Activated CD8-positive, alpha-beta memory T cell treated with anti-CD3 and anti-CD28 coated beads for 48 hours (primary cell): Measurements from ENCODE around the gene NUBP2.
"Not testable (repeated sequence)": the region's sequence is repeated elsewhere in the genome, so short reads cannot be mapped to it uniquely, and the experiment has no call there.

ENCODE experiments used
- DNase-seq, 3 experiments: peaks; one replicate each; pipeline ENCODE4 v3.0.0-alpha.2; 2020; ENCODE audit warnings: low read depth in 2 of 3, low spot score in 2 of 3

NUBP2 gene

DNA sequence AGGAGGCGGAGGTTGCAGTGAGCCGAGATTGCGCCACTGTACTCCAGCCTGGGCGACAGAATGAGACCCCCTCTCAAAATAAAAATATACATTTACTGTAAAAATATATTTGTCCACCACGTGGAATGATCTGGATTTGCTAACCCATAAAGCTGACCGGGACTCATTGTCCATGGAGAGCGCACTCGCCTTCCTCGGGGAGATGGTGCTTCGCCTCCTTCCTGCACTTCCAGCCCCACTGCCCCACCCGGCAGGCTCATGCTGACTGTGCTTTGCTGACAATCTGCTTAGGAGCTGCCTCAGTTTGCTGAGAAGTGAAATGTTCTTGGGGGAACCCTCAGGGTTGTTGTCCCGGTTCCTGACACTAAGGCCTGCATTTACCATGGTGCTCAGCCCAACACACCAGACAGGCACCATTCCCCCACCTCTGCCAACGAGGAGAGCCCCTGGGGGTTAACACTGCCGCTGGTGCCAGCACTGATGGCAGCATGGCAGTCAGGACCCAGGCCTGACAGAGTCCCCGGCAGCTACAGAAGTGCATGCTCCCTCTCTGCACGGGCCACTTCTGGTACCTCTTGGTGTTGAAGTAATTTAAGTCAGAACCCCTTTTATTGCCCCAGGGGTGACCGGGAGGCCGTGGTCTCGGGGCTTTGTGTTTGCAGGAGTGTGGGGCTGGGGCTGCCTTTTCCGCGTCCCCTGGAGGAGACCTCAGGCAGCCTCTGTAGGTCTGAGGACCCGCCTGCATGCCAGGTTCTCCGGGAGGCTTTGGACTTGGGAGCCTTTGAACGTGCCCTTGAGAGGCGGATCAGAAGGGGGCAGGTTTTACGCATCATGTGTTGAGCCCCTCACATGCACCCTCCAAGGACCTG lies 2.5 kb downstream of the NUBP2 start:
- DNase-seq, result no peak

DNA sequence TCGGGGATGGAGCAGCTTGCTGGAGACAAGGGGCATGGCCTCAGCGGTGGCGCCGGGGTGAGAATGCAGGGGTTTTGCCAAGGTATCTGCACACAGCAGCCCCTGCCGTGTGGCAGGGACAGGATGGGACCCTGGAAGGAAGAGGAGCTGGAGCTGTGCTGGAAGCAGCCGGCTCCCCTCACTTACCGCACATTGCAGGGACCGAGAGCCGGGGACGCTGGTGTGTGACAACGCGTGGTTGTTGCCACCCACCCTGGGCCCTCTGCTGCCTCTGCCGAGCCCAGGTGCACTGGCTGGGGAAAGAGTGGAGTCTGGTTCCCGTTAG lies 3.0 kb downstream of the NUBP2 start:
- no peak for DNase-seq

DNA sequence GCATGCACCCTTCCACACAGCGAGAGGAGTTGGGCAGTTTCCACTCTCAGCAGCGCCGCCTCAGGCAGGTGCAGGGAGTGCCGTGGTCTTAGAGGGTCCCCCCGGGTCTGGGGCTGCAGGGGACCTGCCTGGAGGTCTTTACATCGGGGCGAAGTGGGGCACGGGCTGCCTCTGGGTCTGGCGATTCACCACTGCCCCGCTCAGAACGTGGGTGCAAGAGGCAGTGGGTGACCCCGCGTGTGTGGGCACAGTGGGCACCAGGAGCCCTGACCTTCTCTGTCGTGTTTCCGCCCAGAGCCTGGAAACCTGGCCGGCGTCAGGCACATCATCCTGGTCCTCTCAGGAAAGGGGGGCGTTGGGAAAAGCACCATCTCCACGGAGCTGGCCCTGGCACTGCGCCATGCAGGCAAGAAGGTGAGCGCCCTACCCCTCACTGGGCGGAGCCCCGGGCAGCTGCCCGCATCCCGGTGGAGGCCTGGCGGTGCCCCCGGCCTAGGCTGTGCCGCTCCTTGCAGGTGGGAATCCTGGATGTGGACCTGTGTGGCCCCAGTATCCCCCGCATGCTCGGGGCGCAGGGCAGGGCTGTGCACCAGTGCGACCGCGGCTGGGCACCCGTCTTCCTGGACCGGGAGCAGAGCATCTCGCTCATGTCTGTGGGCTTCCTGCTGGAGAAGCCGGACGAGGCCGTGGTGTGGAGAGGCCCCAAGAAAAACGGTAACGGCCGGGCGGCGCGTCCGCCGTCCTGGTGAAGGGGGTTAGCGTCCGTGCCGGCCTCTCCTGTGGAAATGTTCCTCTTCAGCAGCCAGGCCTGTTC lies 3.7 kb downstream of the NUBP2 start:
- no peak for DNase-seq

DNA sequence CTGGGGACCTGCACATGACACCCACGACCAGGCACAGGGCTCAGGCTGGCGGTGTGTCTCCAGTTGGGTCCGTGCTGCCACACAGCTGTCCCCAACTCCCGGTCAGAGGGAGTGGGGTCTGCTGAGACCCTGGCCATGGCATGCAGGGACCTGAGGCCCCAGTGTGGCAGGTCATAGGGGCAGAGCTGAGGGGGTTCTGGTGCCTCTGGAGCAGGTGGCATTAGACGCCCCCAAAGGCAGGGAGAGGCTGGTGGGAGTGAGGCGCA lies 4.2 kb downstream of the NUBP2 start:
- no peak for DNase-seq

DNA sequence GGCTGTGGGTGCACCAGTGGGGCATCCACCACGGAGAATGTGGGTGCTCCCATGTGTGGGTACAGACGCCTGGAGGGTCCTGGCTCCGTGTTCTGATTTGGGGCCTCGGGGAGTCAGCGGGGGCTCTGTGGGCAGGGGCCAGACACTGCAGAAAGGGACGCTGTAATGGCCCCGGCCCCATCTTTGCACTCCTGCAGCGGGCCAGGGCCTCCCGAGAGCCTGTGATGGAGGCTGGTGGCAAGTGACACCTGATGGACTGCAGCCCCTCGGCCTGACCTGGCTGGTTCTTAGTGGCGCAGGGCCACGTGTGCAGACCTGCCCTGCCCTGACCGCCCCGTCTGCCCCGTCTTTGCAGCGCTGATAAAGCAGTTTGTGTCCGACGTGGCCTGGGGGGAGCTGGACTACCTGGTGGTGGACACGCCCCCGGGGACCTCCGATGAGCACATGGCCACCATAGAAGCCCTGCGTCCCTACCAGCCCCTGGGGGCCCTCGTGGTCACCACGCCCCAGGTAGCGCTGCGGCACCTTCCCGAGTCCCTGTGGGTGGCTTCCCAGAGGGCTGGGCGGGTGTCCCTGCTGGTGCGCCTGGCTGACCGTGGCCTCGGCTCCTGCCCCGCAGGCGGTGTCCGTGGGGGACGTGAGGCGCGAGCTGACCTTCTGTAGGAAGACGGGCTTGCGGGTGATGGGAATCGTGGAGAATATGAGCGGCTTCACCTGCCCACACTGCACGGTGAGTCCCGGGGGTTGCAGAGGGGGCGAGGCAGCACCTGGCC lies 4.7 kb downstream of the NUBP2 start:
- DNase-seq, result no peak

DNA sequence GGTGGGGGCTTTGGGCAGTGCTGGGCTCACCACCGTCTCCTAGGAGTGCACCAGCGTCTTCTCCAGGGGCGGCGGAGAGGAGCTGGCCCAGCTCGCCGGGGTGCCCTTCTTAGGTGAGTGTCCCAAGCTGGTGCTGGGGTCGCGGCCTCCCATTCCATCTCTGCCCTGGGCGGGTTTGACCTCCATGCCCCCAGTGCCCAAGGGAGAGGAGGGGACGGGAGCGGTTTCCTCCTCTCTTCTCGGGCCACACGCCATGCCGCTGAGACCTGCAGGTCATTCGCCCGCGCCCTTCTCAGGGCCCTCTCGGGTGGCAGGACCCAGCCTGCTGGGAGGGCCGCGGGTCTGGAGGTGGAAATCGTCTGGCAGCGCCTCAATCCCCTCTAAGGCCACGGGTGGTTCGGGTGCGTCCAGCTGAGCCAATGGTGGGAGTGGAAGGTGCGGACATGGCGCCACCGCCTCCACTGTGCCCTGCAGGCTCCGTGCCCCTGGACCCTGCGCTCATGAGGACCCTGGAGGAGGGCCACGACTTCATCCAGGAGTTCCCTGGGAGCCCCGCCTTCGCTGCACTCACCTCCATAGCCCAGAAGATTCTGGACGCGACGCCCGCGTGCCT lies 5.4 kb downstream of the NUBP2 start:
- no peak for DNase-seq

DNA sequence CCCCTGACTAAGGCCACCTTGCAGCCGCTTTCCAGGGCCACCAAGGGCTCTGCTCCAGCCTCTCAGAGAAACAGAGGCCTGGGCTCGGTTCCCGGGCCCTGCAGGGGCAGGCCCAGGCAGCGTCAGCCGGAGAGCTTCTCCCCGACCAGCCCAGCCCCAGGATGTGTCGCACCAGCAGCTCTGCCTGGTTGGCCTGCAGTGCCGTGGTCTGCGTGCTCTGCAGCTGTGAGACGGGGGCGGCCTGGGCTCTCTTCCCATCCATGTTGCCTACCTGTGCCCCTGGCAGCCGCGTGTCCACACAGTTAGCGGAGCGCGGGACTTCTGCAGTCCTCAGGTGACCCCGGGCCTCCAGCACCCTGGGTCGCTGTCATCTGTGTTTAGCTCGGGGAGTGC lies 5.9 kb downstream of the NUBP2 start:
- no peak for DNase-seq

DNA sequence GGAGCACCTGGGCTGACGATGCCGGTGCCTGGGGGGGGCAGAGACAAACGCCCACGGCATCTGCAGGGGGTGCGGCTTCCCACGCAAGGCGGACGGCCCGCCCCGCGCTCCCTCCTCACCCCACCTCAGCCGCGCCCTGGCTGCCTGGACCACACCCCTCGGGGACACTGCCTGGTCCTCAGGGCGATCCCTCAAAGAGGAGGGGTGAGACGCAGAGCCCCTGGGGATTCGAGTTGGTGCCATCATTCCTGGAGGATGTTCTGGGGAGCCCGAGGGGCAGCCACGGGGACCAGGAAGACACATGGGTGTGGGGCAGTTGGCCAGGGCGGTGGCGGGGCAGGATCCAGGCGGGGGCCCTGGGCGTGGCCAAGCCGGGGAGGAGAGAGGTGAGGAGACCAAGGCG lies 6.9 kb downstream of the NUBP2 start:
- no peak for DNase-seq

DNA sequence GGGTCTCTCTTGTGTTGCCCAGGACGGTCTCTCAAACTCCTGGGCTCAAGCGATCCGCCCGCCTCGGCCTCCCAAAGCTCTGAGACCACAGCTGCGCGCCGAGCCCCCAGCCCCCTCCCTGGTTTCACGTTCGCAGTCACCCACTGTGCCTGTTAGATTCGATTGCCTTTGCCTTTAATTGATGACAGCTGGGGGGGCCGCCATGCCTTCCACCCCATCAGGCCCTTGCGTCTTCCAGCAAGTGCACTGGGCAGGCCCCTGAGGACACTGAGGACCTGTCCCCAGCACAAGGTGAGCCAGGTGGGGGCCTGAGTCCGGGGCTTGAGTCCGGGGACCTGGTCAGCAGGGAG lies 7.5 kb downstream of the NUBP2 start:
- DNase-seq, result no peak

DNA sequence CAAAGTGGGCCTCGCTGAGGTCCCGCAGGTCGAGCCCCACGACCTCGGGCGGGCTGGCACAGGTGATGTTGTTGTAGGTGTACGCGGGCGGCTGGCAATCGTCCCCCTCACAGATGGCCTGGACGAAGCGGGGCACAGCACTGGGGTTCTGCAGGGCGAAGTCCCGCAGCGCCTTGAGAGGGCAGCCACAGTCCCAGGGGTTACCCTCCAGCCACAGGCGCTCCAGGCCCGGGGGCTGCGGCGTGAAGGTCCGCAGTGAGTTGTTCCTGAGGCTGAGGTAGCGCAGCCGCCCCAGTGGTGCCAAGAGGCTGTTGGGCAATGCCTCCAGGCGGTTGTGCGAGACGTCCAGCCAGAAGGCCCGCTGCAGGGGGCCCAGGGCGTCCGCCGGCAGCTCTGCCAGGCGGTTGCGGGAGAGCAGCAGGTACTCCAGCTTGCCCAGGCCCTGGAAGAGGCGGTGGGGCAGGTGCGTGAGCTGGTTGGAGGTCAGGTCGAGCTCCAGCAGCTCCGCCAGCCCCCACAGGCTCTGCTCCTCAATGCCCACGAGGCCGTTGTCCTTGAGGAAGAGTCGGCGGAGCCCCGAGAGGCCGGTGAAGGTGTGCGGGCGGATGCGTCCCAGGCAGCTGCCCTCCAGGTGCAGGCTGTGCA lies 8.0 kb downstream of the NUBP2 start:
- DNase-seq, result no peak

DNA sequence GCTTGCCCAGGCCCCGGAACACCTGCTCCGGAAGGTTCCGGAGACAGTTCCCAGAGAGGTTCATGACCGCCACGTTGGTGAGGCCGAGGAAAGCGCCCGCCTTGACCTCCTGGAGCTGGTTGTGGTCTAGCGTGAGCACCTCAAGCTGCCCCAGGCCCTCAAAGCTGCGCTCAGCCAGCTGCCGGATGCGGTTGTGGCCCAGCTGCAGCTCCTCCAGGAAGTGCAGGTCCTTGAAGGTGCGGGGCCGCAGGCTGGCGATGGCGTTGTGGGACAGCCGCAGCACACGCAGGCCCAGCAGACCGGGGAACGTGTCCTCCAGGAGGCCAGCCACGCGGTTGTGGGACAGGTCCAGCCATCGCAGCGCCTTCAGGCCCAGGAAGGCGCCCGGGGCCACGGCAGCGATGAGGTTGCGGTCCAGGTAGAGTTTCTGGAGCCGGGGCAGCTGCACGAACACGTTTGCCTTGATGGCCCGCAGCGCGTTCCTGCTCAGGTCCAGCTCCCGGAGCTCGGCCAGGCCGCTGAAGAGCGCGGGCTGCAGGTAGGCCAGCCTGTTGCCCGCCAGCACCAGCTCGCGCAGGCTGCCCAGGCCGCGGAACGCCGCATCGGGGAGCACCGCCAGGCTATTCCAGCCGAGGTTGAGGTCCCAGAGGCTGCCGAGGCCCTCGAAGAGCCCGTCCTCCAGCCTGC lies 8.6 kb downstream of the NUBP2 start:
- no peak for DNase-seq

DNA sequence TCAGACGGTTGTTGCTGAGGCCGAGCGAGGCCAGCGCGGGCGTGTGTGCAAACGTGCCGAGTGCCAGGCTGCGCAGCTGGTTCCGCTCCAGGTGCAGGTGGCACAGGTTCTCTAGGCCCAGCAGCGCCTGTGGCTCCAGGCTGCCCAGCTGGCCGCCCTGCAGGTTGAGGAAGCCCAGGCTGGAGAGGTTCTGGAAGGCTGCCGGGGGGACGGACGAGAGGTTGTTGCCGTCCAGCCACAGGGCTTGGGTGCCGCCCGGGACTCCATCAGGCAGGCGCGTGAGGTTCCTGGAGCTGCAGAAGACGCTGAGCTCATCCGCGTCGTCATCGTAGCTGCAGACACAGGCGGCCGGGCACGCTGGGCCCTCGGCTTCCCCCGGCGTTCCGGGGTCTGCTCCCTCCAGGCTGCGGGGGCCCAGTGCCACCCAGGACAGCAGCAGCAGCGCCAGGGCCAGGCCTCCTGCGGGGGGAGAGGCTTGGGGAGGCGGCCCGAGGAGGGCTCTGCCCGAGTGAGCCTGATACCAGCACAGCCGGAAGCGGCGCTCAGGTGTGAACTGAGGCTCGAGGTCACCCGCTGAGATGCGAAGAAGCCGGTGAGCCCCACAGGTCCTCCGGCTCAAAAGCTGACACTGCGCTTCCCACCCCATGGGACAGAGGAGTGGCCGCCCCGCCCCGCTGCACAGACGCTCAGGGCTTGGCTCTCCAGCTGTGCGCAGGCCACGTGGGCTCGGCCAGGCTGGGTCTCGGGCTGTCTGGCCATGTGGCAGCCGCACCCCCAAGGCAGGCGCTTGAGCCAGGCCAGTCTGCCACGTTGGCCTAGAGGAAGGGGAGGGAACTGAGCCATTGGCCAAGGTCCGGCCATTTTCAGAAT lies 9.4 kb downstream of the NUBP2 start:
- DNase-seq, result no peak

DNA sequence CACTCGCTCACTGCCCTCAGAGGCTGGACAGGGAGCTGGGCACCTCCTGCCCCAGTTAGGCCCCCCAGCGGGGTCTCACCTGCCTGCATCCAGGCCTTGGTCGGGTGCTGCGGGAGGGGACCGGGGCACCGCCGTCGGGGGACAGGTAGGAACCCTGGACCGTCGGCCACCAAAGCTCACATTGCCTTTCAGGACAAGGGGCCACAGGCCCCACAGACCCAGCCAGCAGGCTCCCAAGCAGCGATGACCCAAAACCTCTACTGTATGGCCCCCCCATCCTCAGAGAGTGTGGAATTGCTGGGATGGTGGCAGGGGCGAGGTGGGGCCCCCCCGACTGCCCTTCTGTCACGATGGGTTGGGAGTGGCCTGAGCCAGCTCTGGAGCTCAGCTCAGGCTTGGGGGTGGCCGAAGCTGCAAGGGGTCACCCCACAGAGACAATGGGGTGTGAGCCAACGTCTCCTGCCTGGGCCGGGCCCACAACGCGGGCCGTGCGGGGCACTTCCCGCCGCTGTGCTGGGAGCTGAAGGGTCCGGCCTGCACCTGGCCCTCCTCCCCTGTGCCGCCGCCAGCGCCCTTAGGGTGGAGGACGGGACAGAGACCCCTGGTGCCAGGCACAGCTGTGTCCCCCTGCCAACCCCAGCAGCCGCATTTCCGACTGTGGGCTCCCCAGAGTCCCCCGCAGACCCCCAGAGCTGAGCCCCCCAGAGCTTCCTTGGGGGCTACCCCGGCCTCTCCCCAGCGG lies 10.2 kb downstream of the NUBP2 start:
- DNase-seq, result no peak

DNA sequence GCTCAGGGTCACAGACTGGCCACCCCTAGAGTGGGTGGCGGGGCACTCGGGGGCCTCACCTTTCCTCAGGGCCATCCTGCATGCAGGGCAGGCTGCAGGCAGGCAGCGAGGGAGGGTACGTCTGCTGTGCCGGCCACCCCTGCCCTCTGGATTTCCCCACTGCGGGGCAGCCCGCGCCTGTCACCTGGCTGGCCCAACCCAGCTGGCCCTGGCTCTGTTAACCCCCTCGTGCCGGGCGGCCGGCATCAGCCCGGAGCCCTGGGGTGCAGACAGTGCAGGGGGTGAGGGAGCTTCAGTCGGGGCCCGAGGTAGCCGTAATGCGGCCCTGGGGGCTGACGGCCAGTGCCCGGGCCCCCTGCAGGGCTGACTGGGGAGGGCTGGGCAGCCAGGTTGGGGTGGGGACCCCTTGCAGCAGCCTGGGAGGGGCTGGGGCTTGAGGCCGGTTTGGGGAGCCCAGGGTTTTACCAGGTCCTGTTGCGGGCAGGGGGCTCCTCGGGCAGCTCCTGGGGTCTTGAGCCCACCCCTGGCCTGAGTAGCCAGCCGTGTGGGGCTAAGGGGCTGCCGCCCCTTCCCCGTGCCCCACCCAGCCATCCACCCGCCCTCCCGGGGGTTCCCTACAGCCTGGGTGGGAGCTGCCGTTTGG lies 10.9 kb downstream of the NUBP2 start, which contains the start of gene IGFALS:
TSS of gene IGFALS (minus strand) at position 128 of the 643 bp plus-strand sequence. CDS start at position 75, 53 bp downstream.
- no peak for DNase-seq

DNA sequence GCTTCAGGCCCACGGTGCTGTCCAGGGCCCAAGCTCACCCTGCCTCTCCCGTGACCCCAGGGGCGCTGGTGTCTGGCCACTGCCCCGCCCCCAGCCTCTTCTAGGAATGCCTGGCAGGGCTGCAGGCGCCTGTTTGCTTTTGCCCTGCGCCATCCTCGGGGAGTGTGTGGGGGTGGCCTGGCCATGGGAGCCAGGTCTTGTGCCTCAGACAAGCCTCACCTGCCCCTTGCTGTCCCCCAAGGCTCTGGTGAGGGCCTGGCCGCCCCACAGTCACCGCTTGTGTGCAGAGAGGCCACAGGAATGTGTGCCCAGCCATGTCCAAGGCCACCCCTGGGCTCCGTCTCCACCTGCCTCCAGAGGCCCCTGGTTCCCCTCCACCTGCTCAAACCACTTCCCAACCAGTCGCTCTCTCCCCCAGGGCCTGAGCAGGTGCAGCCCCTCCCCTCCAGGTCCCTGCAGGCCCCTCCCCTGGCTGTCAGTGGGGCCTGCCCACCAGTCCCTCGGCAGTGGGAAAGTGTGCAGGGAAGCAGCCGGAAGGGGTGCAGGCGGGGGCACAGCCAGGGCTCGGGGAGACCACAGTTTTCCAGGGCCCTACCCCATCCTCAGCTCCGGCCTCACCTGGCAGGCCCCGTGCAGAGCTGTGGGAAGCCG lies 11.6 kb downstream of the NUBP2 start:
- DNase-seq, result no peak

DNA sequence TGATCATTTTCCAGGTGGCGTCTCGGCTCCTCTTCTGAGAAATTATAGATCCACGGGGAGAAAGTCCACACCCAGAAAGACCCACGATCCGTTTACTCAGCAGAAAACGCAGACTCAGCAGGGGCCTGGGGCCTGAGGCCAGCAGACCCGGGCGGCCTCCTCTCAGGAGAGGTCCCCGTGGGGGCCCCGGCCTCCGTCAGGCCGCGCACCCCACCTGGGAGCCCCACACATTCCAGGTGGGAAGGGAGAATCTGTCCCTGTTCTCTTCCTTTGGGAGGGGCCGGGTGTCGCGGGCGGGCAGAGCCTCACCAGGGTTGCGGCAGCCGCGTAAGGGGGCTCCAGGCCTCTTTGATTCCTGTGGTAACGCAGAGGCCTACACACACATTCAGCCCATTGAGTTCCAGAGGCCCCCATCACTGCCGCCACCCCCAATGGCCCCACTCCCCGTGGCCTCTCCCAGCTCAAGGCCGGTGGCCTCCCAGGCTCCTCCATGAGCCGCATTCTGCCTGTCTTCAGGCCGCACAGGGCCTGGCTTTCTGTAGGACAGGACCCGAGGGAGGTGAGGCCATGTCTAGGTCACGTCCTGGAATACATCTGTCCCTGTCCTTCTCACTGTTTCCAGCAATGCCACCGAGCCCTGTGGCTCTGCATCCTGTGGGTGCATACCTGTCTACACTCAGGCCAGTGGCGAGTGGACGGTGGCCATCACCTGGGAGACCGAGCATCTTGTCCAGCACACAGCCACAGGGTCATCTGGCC lies 12.3 kb downstream of the NUBP2 start:
- no peak for DNase-seq

DNA sequence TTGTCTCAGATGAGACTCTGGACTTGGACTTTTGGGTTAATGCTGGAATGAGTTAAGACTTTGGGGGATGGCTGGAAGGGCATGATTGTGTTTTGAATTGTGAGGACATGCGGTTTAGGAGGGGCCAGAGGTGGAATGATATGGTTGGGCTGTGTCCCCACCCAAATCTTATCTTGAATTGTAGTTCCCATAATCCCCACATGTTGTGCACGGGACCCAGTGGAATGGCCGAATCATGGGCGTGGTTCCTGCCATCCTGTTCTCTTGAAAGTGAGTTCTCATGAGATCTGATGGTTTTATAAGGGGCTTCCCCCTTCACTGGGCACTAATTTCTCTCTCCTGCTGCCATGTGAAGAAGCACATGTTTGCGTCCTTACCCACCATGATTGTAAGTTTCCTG lies 16.5 kb downstream of the NUBP2 start:
- not testable (repeated sequence) for DNase-seq
